Neural cell (in vitro differentiated cells): Measurements from ENCODE around the gene CCSER2. TPM values are rescaled to one million over a fixed set of nuclear protein-coding genes. Genes with fewer than 3 reads are reported as not detected.

Experiments used
- H2AFZ ChIP-seq: fragments of 200-600, 300-800 bp; sonication (generic), shearing (Covaris generic); 2 replicates; pipeline ENCODE4 v1.6.0; 2014; ENCODE audit warnings: low read depth, mild to moderate bottlenecking, antibody characterized with exemption, low read length, moderate library complexity
- H3F3A ChIP-seq: fragments of 200-600 bp; shearing (Covaris generic); 2 replicates; pipeline ENCODE4 v1.6.1; 2016; ENCODE audit warnings: mild to moderate bottlenecking, moderate library complexity, mixed read lengths, antibody characterized with exemption, low read length; ENCODE audit not compliant: insufficient read depth, poor library complexity, severe bottlenecking
- H3K27ac ChIP-seq: fragments of 200-600, 300-800 bp; sonication (generic), shearing (Covaris generic); 2 replicates; pipeline ENCODE4 v1.5.1; 2014; ENCODE audit warnings: mild to moderate bottlenecking, low read length, moderate library complexity
- H3K27me3 ChIP-seq: fragments of 300-800, 200-600 bp; sonication (generic), shearing (Covaris generic); 2 replicates; pipeline ENCODE4 v1.6.0; 2014; ENCODE audit warnings: mild to moderate bottlenecking, low read depth, low read length, moderate library complexity; ENCODE audit not compliant: insufficient read depth
- H3K36me3 ChIP-seq: fragments of 300-800, 200-600 bp; sonication (generic), shearing (Covaris generic); 2 replicates; pipeline ENCODE4 v1.5.1; 2014; ENCODE audit warnings: mild to moderate bottlenecking, antibody characterized with exemption, low read length, moderate library complexity; ENCODE audit not compliant: insufficient read depth
- H3K4me2 ChIP-seq: fragments of 300-800, 200-600 bp; sonication (generic), shearing (Covaris generic); 2 replicates; pipeline ENCODE4 v1.6.0; 2014; ENCODE audit warnings: mild to moderate bottlenecking, low read length
- H3K4me3 ChIP-seq: fragments of 300-800, 200-600 bp; sonication (generic), shearing (Covaris generic); 2 replicates; pipeline ENCODE4 v1.5.1; 2014; ENCODE audit warnings: mild to moderate bottlenecking, low read length, moderate library complexity
- H3K79me2 ChIP-seq: fragments of 200-600 bp; shearing (Covaris generic); replicated peaks from 2 replicates; pipeline ENCODE4 v1.6.0; 2014; ENCODE audit warnings: mild to moderate bottlenecking, low read length, moderate library complexity; ENCODE audit not compliant: insufficient read depth
- H3K9ac ChIP-seq: fragments of 300-800, 200-600 bp; sonication (generic), shearing (Covaris generic); 2 replicates; pipeline ENCODE4 v1.6.1; 2016; ENCODE audit warnings: mild to moderate bottlenecking, low read length, mixed read lengths
- H3K9me2 ChIP-seq: fragments of 200-600 bp; shearing (Covaris generic); 2 replicates; pipeline ENCODE4 v1.6.1; 2016; ENCODE audit warnings: mild to moderate bottlenecking, low read length, mixed read lengths; ENCODE audit not compliant: insufficient read depth
- H3K9me3 ChIP-seq: fragments of 200-600, 300-800 bp; sonication (generic), shearing (Covaris generic); 2 replicates; pipeline ENCODE4 v1.6.1; 2016; ENCODE audit warnings: mild to moderate bottlenecking, mixed run types, low read length, moderate library complexity, mixed read lengths
- H4K20me1 ChIP-seq: fragments of 200-600 bp; shearing (Covaris generic); 2 replicates; pipeline ENCODE4 v1.6.1; 2016; ENCODE audit warnings: mild to moderate bottlenecking, mixed run types; ENCODE audit not compliant: insufficient read depth
- EP300 ChIP-seq: fragments of 450-650 bp; conservative IDR thresholded peaks from 2 replicates; pipeline ENCODE4 v1.6.1; 2014; ENCODE audit warnings: antibody characterized with exemption, mild to moderate bottlenecking, moderate library complexity; ENCODE audit not compliant: poor library complexity, severe bottlenecking
- EZH2 ChIP-seq: fragments of 200-600, 300-800 bp; shearing (Covaris generic), sonication (generic); IDR thresholded peaks from 2 replicates; pipeline ENCODE4 v1.6.1; 2014; ENCODE audit warnings: antibody characterized with exemption, low read length, borderline replicate concordance, mild to moderate bottlenecking; ENCODE audit not compliant: insufficient read depth, poor library complexity, severe bottlenecking
- MXI1 ChIP-seq: fragments of 450-650 bp; conservative IDR thresholded peaks from 2 replicates; pipeline ENCODE4 v1.6.1; 2014; ENCODE audit warnings: antibody characterized with exemption, mild to moderate bottlenecking; ENCODE audit not compliant: poor library complexity, severe bottlenecking
- POLR2AphosphoS5 ChIP-seq: IDR thresholded peaks from 2 replicates; pipeline ENCODE4 v1.6.1; 2012
- RAD21 ChIP-seq: fragments of 450-650 bp; conservative IDR thresholded peaks from 2 replicates; pipeline ENCODE4 v1.6.1; 2014; ENCODE audit warnings: antibody characterized with exemption, mild to moderate bottlenecking, moderate library complexity
- SMC3 ChIP-seq: fragments of 450-650 bp; conservative IDR thresholded peaks from 2 replicates; pipeline ENCODE4 v1.6.1; 2014; ENCODE audit warnings: antibody characterized with exemption, mild to moderate bottlenecking, moderate library complexity; ENCODE audit not compliant: poor library complexity
- TAF1 ChIP-seq: IDR thresholded peaks from 2 replicates; pipeline ENCODE4 v1.6.1; 2012; ENCODE audit warnings: low read depth
- polyA plus RNA-seq: library from polyadenylated mRNA; depleted of rRNA; stranded (reverse); fragments of >200 nt; gene quantifications from 2 replicates; pipeline ENCODE4 v1.2.3, GENCODE V29; 2014
- TF ChIP-seq, protein P1 (sequence below): fragments of 450-650 bp; IDR thresholded peaks from 2 replicates; pipeline ENCODE4 v1.5.1; 2014; ENCODE audit warnings: antibody characterized with exemption, mild to moderate bottlenecking, moderate library complexity; ENCODE audit not compliant: poor library complexity, severe bottlenecking
- TF ChIP-seq, protein P2 (sequence below): IDR thresholded peaks from 2 replicates; pipeline ENCODE4 v1.6.1; 2012; ENCODE audit warnings: borderline replicate concordance

Gene CCSER2
- polyA plus RNA-seq, 1 donor from 2014 or later, result 38.3 TPM

DNA sequence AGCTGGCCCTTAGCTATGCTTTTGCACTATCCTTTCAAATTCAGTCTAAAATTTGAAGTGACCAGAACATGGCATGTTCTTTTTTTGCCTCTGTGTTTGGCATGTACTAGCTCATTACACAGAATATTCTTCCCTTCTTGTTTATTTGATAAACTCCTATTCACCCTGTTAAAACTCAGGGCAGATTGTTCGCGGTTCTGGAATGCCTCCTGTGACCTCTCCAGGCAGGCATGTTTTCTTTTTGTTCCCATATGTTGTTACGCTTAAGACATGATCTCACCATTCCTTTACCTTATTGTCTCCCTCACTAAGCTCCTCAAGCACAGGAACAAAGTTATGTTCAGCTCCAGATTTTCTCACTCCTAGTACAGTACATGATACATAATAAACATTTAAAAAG is 181.7 kb downstream of the CCSER2 start:
- H3K4me3 ChIP-seq, result no peak overlapping the region
- H3K9ac ChIP-seq, result no peak overlapping the region
- H3K27ac ChIP-seq, result no peak overlapping the region
- no peaks in the 10 kb centered on the region for H3K9me3 ChIP-seq
- no peaks in the 10 kb centered on the region for H3K9me2 ChIP-seq
- TF ChIP-seq, protein P1, sequence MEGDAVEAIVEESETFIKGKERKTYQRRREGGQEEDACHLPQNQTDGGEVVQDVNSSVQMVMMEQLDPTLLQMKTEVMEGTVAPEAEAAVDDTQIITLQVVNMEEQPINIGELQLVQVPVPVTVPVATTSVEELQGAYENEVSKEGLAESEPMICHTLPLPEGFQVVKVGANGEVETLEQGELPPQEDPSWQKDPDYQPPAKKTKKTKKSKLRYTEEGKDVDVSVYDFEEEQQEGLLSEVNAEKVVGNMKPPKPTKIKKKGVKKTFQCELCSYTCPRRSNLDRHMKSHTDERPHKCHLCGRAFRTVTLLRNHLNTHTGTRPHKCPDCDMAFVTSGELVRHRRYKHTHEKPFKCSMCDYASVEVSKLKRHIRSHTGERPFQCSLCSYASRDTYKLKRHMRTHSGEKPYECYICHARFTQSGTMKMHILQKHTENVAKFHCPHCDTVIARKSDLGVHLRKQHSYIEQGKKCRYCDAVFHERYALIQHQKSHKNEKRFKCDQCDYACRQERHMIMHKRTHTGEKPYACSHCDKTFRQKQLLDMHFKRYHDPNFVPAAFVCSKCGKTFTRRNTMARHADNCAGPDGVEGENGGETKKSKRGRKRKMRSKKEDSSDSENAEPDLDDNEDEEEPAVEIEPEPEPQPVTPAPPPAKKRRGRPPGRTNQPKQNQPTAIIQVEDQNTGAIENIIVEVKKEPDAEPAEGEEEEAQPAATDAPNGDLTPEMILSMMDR, result no peak
- TF ChIP-seq, protein P2, sequence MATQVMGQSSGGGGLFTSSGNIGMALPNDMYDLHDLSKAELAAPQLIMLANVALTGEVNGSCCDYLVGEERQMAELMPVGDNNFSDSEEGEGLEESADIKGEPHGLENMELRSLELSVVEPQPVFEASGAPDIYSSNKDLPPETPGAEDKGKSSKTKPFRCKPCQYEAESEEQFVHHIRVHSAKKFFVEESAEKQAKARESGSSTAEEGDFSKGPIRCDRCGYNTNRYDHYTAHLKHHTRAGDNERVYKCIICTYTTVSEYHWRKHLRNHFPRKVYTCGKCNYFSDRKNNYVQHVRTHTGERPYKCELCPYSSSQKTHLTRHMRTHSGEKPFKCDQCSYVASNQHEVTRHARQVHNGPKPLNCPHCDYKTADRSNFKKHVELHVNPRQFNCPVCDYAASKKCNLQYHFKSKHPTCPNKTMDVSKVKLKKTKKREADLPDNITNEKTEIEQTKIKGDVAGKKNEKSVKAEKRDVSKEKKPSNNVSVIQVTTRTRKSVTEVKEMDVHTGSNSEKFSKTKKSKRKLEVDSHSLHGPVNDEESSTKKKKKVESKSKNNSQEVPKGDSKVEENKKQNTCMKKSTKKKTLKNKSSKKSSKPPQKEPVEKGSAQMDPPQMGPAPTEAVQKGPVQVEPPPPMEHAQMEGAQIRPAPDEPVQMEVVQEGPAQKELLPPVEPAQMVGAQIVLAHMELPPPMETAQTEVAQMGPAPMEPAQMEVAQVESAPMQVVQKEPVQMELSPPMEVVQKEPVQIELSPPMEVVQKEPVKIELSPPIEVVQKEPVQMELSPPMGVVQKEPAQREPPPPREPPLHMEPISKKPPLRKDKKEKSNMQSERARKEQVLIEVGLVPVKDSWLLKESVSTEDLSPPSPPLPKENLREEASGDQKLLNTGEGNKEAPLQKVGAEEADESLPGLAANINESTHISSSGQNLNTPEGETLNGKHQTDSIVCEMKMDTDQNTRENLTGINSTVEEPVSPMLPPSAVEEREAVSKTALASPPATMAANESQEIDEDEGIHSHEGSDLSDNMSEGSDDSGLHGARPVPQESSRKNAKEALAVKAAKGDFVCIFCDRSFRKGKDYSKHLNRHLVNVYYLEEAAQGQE, result no peak
- TF ChIP-seq EP300 (no peak), SMC3 (no peak), RAD21 (no peak), MXI1 (no peak), POLR2AphosphoS5 (no peak), EZH2 (no peak), TAF1 (no peak)
- no peaks in the 10 kb centered on the region for H3F3A ChIP-seq
- H3K36me3 ChIP-seq, result no peaks in the 10 kb centered on the region
- H3K79me2 ChIP-seq, result no peaks in the 10 kb centered on the region
- no peaks in the 10 kb centered on the region for H4K20me1 ChIP-seq
- no peak overlapping the region for H3K4me2 ChIP-seq
- H3K27me3 ChIP-seq, result no peaks in the 10 kb centered on the region
- no peak overlapping the region for H2AFZ ChIP-seq

DNA sequence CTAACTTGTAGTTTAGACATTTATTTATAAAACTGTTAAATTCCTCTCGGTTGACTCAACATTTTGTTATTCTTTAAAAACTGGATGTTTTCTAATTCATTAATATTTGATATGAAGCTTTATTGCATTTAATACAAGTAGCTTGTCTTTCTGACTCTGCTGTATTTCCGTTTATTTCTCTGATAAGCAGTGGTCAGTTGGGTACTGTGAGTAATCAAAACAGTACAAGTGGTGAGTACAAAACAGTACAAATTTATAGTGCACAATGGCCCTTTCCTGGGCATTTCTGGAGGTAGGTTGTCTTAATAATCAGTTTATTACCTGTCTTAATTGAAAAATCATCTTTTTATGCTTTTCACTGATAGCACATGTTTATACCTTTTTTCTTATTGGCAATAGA is 182.7 kb downstream of the CCSER2 start:
- Histone ChIP-seq H3K9me3 (no peaks in the 10 kb centered on the region), H3F3A (no peaks in the 10 kb centered on the region), H3K36me3 (no peaks in the 10 kb centered on the region), H4K20me1 (no peaks in the 10 kb centered on the region), H3K4me2 (no peak overlapping the region), H3K27ac (no peak overlapping the region), H3K79me2 (no peaks in the 10 kb centered on the region), H2AFZ (no peak overlapping the region), H3K9me2 (no peaks in the 10 kb centered on the region), H3K27me3 (no peaks in the 10 kb centered on the region), H3K9ac (no peak overlapping the region), H3K4me3 (no peak overlapping the region)
- TF ChIP-seq EZH2, result no peak
- TF ChIP-seq EP300, result no peak
- TF ChIP-seq TAF1, result no peak
- TF ChIP-seq MXI1, result no peak
- TF ChIP-seq SMC3, result no peak
- TF ChIP-seq, protein P2, result no peak
- TF ChIP-seq POLR2AphosphoS5, result no peak
- no peak for TF ChIP-seq RAD21
- TF ChIP-seq, protein P1, result no peak
